ENCODE results near the gene RPTOR.

RPTOR gene

DNA sequence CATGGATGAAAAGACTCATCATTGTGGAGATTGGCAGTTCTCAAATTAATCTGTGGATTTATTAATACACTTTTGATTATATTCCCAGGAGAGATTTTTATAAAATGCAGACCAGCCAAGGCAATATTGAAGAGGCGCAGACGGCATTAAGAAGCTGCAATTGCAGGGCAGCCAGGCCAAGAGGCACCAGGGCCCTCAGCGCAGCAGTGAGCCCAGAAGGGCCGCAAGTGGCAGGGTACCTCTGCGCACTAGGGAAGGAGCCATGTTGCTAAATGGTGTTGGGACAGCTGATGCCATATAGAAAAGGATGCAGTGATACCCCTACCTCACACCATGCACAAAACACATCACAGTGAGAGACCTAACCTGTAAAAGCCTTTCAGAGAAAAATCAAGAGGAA is 410.4 kb downstream of the RPTOR start:
- TF ChIP-seq CTCF (conservative IDR thresholded peaks at IDR 0.05; ENCODE audit: low read depth) = no peak
- ChIA-PET CTCF (no interaction called here), POLR2A (ENCODE audit: low non-redundant PET) (no interaction called here)
- no peak overlapping the region for H3K27ac ChIP-seq
- no peak for DNase-seq (ENCODE audit: low spot score)

GRCh38 chr17:80955671-80956280 is 411.1 kb downstream of the RPTOR start:
- ChIA-PET POLR2A (ENCODE audit: low non-redundant PET) (no interaction called here), CTCF (interaction anchor here (0.6 kb wide), 1 partner anchor 252 kb away, joined by 3 read pairs; no protein-coding TSS in a partner anchor)
- no peak overlapping the region for H3K27ac ChIP-seq
- TF ChIP-seq CTCF (conservative IDR thresholded peaks at IDR 0.05; ENCODE audit: low read depth) = no peak
- DNase-seq (ENCODE audit: low spot score) = no peak

DNA sequence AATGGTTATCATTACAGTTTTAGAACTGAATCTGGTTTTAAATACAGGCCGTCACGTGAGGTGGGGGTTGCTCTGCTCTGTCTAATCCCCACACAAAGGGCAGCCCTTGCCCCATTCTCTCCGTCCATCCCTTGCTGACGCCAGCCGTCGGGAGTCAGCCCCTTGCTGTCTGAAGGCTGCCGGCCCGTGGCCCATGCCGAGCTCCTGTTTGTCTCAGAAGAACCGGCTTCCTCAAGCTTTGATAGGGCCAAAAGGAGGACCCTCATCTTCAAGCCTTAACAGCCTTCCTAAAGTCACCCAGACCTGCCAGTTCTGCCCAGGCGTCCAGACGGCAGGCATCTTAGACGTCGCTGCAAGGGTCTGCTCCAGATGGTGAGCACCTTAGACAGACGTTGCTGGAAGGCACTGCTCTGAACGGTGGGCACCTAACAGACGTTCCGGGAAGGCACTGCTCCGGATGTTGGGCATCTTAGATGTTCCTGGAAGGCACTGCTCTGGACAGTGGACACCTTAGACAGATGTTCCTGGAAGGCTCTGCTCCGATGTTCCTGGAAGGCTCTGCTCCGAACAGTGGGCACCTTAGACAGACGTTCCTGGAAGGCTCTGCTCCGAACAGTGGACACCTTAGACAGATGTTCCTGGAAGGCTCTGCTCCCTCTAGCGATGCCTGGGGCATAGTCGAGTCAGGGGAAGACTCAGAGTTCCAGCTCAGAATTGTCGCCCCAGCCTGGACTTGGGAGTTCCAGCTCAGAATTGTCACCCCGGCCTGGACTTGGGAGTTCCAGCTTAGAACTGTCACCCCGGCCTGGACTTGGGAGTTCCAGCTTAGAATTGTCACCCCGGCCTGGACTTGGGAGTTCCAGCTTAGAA is 411.9 kb downstream of the RPTOR start:
- H3K27ac ChIP-seq = no peak overlapping the region
- CTCF ChIA-PET = interaction anchor here (0.6 kb wide), 1 partner anchor 251 kb away, joined by 3 read pairs; no protein-coding TSS in a partner anchor
- POLR2A ChIA-PET (ENCODE audit: low non-redundant PET) = no interaction called here
- no peak for TF ChIP-seq CTCF (conservative IDR thresholded peaks at IDR 0.05; ENCODE audit: low read depth)
- no peak for DNase-seq (ENCODE audit: low spot score)

DNA sequence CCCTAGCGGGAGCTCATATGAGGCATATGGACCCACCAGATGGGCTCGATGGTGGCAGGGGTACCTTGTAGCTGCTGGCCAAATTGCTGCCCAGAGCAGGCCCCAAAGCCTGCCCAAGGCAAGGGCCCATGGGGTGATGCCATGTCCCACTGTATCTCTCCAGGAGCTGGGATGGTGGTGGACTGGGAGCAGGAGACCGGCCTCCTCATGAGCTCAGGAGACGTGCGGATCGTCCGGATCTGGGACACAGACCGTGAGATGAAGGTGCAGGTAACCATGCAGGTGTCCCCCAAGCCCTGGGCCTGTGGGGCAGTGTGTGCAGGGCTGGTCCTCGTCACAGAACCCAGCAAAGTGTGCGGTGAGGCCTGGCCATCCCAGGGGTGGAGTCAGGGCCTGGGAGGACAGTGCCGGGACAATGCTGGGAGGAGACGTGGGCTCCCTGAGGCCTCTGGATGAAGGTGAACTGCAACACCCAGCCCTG is 412.9 kb downstream of the RPTOR start:
- no peak for DNase-seq (ENCODE audit: low spot score)
- no peak overlapping the region for H3K27ac ChIP-seq
- ChIA-PET CTCF (no interaction called here), POLR2A (ENCODE audit: low non-redundant PET) (no interaction called here)
- TF ChIP-seq CTCF (conservative IDR thresholded peaks at IDR 0.05; ENCODE audit: low read depth) = no peak

DNA sequence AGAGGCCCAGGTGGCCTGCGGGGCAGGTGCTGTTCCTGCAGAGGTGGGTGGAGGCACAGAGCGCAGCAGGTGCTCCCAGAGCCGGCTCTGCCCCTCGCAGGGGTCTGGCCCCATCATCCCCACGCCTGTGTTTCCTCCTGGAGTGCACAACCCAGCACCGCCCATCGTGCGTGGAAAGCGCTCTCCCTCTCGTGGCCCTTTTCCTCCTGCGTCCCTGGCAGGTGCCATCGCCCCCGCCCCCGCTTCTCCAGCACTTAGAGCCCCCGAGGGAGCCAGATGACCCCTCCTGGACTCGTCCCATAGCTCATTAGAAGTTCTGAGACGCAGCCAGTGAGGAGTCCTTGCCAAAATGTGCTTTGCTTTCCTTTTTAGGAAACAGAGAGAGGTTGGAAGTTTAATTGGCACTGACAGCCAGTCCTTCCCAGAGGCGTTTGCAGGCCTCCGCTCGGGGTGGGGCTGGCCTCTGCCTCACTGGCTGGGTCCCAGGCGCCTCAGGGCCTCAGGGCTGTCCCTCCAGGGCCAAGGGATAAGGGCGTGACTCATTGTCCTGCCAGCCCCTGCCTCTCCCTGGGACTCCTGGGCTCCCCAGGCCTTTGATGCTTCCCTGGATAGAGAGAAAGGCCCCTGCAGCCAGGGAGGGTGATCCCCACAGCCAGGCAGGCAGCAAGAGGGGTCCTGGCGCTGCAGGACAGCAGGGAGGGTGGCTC is 414.8 kb downstream of the RPTOR start:
- peak overlapping the region; percentile 65 for H3K27ac ChIP-seq
- POLR2A ChIA-PET (ENCODE audit: low non-redundant PET) = no interaction called here
- DNase-seq (ENCODE audit: low spot score) = no peak
- no peak for TF ChIP-seq CTCF (conservative IDR thresholded peaks at IDR 0.05; ENCODE audit: low read depth)
- CTCF ChIA-PET = no interaction called here

DNA sequence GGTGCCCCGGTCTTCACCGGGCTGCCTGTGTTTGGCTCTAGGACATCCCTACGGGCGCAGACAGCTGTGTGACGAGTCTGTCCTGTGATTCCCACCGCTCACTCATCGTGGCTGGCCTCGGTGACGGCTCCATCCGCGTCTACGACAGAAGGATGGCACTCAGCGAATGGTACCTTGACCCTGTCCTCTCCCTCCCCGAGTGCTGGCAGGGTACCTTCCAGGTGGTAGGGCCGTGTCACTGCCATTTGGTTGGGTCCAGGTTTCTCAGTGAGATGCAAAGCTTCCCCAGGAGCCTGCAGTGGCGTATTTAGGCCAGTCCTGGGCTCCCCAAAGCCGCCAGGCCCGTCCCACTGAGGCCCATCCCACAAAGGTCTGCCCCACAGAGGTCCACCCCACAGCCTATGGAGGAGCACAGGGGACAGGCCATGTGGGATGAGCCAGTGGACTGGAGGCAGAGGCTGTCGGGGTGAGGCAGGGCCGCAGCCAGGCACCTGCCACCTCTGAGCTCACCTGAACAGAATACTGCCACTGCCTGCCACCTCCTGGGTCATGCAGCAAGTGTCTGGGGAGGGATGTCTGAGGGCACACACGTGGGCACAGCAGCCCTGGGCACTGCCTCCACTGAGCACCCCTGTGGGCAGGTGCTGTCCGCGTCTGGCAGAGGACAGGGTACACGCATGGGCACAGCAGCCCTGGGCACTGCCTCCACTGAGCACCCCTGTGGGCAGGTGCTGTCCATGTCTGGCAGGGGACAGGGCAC is 415.6 kb downstream of the RPTOR start:
- ChIA-PET CTCF (no interaction called here), POLR2A (ENCODE audit: low non-redundant PET) (no interaction called here)
- no peak for DNase-seq (ENCODE audit: low spot score)
- TF ChIP-seq CTCF (conservative IDR thresholded peaks at IDR 0.05; ENCODE audit: low read depth) = no peak
- peak overlapping the region; percentile 65 for H3K27ac ChIP-seq

Data from RWPE1 (cell line).